Tibial artery (tissue), 4 donors: ENCODE results near the gene LYPD6B.
A peak's percentile ranks its signal among the peaks of the same experiment; 100 is the strongest.

Experiments
- DNase-seq, 2 donors: peaks; one replicate each; pipeline ENCODE4 v3.0.0-alpha.2; 2019
- H3K27ac ChIP-seq, 2 donors: fragments of 200-600 bp; sonication (generic) in 1 of 2; 1 replicate in 1 of 2; 2 replicates in 1 of 2; pipeline ENCODE4 v1.5.1; 2018 to 2019; ENCODE audit warnings: mild to moderate bottlenecking in 1 of 2
- H3K27me3 ChIP-seq, 2 donors: fragments of 200-600 bp; sonication (generic) in 1 of 2; one replicate each; pipeline versions ENCODE4 v1.5.1 to v1.6.0; 2016 to 2019
- H3K36me3 ChIP-seq, 3 donors: fragments of 200-600 bp; sonication (generic) in 2 of 3; one replicate each; pipeline ENCODE4 v1.5.1; 2016 to 2019; ENCODE audit warnings: mild to moderate bottlenecking in 2 of 3
- H3K4me1 ChIP-seq, 4 donors: fragments of 200-600 bp; sonication (generic) in 2 of 4; 1 replicate in 3 of 4; 2 replicates in 1 of 4; pipeline ENCODE4 v1.5.1; 2016 to 2019
- H3K4me3 ChIP-seq, 2 donors: fragments of 200-600 bp; sonication (generic) in 1 of 2; 1 replicate in 1 of 2; 2 replicates in 1 of 2; pipeline ENCODE4 v1.5.1; 2018 to 2019; ENCODE audit warnings: mild to moderate bottlenecking in 2 of 2
- H3K9me3 ChIP-seq, 3 donors: fragments of 200-600 bp; sonication (generic) in 1 of 3; one replicate each; pipeline ENCODE4 v1.5.1; 2016 to 2019
- CTCF ChIP-seq, 2 experiments: fragments of 200-600 bp in 1 of 2; fragments of 450-650 bp in 1 of 2; IDR thresholded peaks; one replicate each; pipeline ENCODE4 v1.5.1; 2017 to 2019; ENCODE audit warnings: antibody characterized with exemption in 2 of 2, mild to moderate bottlenecking in 1 of 2, moderate library complexity in 1 of 2
- intact Hi-C: fragments of 100-400 bp; cut with DNase I; formaldehyde crosslinking; loops from one replicate; pipeline ENCODE4 v1.15.0; 2023; ENCODE audit warnings: low total_unique reads

LYPD6B gene

GRCh38 chr2:149034406-149034805 is 4.1 kb upstream of the LYPD6B start:
- intact Hi-C loops = no loop called here
- Histone ChIP-seq H3K27ac (no peak overlapping the region), H3K27me3 (peaks cover 0 to 62% of the 10 kb centered on the region in 2 donors), H3K4me3 (no peak overlapping the region), H3K4me1 (peaks cover 0 to 9% (median 7%) of the 10 kb centered on the region in 4 donors), H3K9me3 (no peaks in the 10 kb centered on the region), H3K36me3 (no peaks in the 10 kb centered on the region)
- no peak for TF ChIP-seq CTCF (IDR thresholded peaks at IDR 0.05)
- DNase-seq = no peak

GRCh38 chr2:149036507-149037293 is 1.8 kb upstream of the LYPD6B start:
- H3K4me3 ChIP-seq = no peak overlapping the region
- H3K9me3 ChIP-seq = no peaks in the 10 kb centered on the region
- no peak for TF ChIP-seq CTCF (IDR thresholded peaks at IDR 0.05)
- H3K27me3 ChIP-seq = peaks cover 0 to 48% of the 10 kb centered on the region in 2 donors
- DNase-seq = no peak
- intact Hi-C loops = no loop called here
- peaks cover 0 to 9% (median 7%) of the 10 kb centered on the region in 4 donors for H3K4me1 ChIP-seq
- H3K36me3 ChIP-seq = no peaks in the 10 kb centered on the region
- no peak overlapping the region for H3K27ac ChIP-seq

- intact Hi-C loops = no loop called here
- peaks cover 0 to 48% of the 10 kb centered on the region in 2 donors for H3K27me3 ChIP-seq
- H3K4me1 ChIP-seq = peaks cover 0 to 9% (median 7%) of the 10 kb centered on the region in 4 donors
- no peak for TF ChIP-seq CTCF (IDR thresholded peaks at IDR 0.05)
- no peaks in the 10 kb centered on the region for H3K9me3 ChIP-seq
- no peaks in the 10 kb centered on the region for H3K36me3 ChIP-seq
- H3K4me3 ChIP-seq = no peak overlapping the region
- no peak overlapping the region for H3K27ac ChIP-seq
- no peak for DNase-seq
Observed at GRCh38 chr2:149037851-149038250, 648 bp upstream of the LYPD6B start.

- no peaks in the 10 kb centered on the region for H3K9me3 ChIP-seq
- intact Hi-C loops = no loop called here
- H3K36me3 ChIP-seq = no peaks in the 10 kb centered on the region
- no peak overlapping the region for H3K4me3 ChIP-seq
- peaks cover 0 to 44% of the 10 kb centered on the region in 2 donors for H3K27me3 ChIP-seq
- no peak for DNase-seq
- TF ChIP-seq CTCF (IDR thresholded peaks at IDR 0.05) = no peak
- H3K4me1 ChIP-seq = peaks cover 0 to 9% (median 7%) of the 10 kb centered on the region in 4 donors
- H3K27ac ChIP-seq = no peak overlapping the region
Observed at GRCh38 chr2:149039213-149039724, 770 bp downstream of the LYPD6B start.

- no peak overlapping the region for H3K27ac ChIP-seq
- peak in 1 of 2 experiments; percentile 7 for TF ChIP-seq CTCF (IDR thresholded peaks at IDR 0.05)
- peaks cover 0 to 37% of the 10 kb centered on the region in 2 donors for H3K27me3 ChIP-seq
- no peak for DNase-seq
- peaks cover 0 to 9% (median 7%) of the 10 kb centered on the region in 4 donors for H3K4me1 ChIP-seq
- H3K36me3 ChIP-seq = no peaks in the 10 kb centered on the region
- no peaks in the 10 kb centered on the region for H3K9me3 ChIP-seq
- intact Hi-C loops = no loop called here
- no peak overlapping the region for H3K4me3 ChIP-seq
Observed at GRCh38 chr2:149040451-149040850, 2.0 kb downstream of the LYPD6B start.
